Fibroblast of lung (primary cell): Measurements from ENCODE around the gene ZNF76.

Experiments used
- EZH2 ChIP-seq: IDR thresholded peaks from 2 replicates; pipeline ENCODE4 v1.5.1; 2012; ENCODE audit warnings: low read length, control low read depth, mild to moderate bottlenecking; ENCODE audit errors: missing control alignments
- TF ChIP-seq, protein P1 (sequence below), 2 donors: IDR thresholded peaks in 1 of 2; conservative IDR thresholded peaks in 1 of 2; 1 replicate in 1 of 2; 2 replicates in 1 of 2; pipeline ENCODE4 v1.5.1; 2011 to 2012; ENCODE audit warnings: low read length in 2 of 2, control low read depth in 1 of 2, inconsistent platforms in 1 of 2, low read depth in 1 of 2, mild to moderate bottlenecking in 1 of 2

DNA sequence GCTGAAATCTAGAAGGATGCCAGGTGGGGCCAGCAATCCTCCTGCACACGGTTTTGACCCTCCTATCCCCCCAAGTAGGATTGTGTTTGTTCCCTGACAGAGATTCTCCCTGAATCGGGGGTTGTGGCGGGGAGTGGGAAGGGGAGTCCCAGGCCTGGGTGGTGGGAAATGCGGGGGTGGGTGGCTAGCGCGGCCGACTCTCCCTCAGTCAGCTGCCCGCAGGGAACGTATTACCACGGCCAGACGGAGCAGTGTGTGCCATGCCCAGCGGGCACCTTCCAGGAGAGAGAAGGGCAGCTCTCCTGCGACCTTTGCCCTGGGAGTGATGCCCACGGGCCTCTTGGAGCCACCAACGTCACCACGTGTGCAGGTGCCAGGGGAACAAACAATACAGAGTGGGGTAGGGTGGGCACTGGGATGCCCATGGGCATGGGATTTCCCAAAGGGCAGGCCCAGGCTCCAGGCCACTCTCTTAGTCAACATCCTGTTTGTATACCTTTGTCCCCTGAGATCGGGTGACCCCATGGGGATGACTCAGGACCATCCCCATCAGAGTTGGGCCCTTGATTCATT, 16.1 kb upstream of the ZNF76 start:
- TF ChIP-seq, protein P1, sequence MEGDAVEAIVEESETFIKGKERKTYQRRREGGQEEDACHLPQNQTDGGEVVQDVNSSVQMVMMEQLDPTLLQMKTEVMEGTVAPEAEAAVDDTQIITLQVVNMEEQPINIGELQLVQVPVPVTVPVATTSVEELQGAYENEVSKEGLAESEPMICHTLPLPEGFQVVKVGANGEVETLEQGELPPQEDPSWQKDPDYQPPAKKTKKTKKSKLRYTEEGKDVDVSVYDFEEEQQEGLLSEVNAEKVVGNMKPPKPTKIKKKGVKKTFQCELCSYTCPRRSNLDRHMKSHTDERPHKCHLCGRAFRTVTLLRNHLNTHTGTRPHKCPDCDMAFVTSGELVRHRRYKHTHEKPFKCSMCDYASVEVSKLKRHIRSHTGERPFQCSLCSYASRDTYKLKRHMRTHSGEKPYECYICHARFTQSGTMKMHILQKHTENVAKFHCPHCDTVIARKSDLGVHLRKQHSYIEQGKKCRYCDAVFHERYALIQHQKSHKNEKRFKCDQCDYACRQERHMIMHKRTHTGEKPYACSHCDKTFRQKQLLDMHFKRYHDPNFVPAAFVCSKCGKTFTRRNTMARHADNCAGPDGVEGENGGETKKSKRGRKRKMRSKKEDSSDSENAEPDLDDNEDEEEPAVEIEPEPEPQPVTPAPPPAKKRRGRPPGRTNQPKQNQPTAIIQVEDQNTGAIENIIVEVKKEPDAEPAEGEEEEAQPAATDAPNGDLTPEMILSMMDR (conservative IDR thresholded peaks at IDR 0.05 in 1 of 2, IDR thresholded peaks at IDR 0.05 in 1 of 2; ENCODE audit: low read depth in 1 of 2, low read length in 2 of 2), result no peak
- no peak for TF ChIP-seq EZH2
